Measurements from ENCODE around the gene PRKCQ. TPM values are rescaled to one million over a fixed set of nuclear protein-coding genes. Genes with fewer than 3 reads are reported as not detected.

The PRKCQ gene
- total RNA-seq, result 0.44 and 0.60 TPM in 2 replicates

DNA sequence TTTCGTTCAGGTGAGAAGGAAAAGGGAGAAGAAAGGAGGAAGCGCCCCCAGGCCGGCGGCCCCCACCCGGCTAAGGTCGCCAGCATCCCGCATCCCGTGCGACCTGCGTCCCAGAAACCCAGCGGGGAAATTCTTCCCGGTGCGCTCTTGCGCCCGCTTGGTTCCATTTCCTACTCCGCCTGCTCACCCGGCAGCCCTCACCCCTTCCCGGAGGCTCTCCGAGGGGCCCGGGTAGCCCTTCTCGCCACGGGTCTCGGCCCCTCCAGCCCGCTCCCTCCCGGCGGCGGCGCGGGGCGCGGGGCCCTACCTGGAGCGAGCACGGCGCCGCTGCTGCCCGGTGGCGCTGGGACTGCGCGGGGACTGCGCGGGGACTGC is at the start of gene PRKCQ:
Gene PRKCQ, minus strand, starts transcription at position 373 of the 375 bp plus-strand sequence. CDS start 65,141 bp downstream, outside the sequence.
- DNase-seq (ENCODE audit: low read depth in 2 of 2), result peak in 1 of 2 donors; percentile 4

DNA sequence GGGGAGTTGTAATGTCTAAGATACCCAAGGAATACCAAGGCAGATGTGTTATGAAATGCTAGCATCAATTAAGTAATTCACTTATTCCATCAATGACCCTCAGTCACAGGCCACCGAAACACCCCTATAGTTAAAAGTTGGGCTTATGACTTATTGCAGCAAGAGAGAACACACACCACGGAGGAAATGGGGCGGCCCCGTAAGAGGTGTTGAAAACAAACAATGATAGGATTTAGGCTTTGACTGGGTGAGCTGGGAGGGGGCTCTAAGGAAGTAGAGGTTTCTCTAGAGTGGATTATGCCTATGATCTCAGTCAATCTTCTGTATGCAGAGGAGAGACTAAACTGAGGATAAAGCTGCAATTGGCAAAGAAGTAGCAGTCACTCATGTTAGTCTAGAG is 45.4 kb upstream of the PRKCQ start:
- no peak for DNase-seq (ENCODE audit: low read depth in 2 of 2)

DNA sequence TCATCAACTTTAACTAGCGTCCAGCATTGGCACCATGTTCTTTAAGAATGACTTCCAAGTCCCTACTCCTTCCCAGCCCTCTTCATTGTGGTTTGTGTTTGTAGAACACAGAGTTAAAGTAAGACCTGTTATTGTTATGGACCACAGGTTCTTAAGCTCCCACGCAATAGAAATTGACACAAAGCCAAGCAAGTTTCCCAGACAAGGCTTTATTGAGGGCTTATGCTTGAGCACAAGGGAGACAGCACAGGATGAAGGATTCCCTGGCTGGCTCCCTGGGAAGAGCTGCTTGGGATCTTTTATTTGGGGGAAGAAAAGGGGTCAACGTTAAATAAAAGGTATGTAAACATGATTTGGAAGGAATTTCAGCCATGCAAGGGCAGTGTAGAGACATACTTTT is 44.3 kb upstream of the PRKCQ start:
- no peak for DNase-seq (ENCODE audit: low read depth in 2 of 2)

DNA sequence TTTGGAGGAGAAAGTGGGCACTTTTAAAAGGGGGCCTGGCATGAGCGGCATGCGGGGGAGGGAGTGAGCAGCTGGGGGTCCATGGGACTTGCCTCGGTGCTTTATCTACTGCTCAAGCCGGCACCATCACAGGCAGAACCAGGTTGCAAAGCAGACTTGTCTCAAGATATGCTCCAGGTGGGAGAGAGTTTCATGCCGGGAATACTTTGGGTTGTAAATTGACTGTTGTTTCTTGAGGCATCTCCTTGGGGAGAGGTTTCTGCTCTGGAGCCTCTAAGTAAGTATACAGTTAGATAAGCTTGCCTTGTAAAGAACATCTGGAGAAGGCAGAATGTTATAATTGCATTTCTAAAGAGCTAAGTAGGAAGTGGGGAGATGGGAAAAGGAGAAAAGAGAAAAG is 42.8 kb upstream of the PRKCQ start:
- no peak for DNase-seq (ENCODE audit: low read depth in 2 of 2)

DNA sequence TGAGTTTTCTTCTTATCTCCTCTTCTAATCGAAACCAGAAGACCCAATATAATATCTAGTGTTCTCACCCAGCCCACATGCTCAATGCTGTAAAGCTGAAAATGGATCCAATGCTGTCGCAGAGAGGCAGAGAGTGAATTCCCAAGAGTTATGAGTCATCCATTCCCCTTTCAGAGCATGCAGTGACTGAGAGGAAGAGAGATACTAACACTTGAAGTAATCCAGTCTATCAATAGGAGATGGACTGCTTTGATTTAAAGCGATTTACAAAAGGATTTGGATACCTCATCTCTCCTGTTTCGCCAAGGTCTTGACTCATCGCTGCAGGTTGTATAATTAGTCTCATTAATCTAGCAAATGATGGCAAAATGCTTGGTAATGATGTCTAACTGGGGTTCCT is 41.5 kb upstream of the PRKCQ start:
- DNase-seq (ENCODE audit: low read depth in 2 of 2), result no peak

DNA sequence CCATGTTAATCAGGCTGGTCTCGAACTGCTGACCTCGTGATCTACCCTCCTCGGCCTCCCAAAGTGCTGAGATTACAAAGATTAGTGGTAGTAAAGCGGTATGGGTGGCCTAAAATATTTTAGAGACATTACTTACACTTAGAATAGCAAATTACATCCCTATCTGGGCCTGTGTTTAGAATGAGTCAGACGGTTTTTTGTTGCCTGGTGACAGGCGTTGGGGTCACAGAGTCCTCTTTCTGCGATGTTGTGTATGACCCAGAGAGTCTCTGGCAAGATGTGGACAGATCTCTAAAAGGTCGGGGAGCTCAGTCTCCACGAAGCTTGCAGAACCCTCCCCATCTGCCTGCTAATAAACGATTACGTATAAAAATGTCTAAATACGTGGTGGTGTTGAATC is 39.6 kb upstream of the PRKCQ start:
- no peak for DNase-seq (ENCODE audit: low read depth in 2 of 2)

DNA sequence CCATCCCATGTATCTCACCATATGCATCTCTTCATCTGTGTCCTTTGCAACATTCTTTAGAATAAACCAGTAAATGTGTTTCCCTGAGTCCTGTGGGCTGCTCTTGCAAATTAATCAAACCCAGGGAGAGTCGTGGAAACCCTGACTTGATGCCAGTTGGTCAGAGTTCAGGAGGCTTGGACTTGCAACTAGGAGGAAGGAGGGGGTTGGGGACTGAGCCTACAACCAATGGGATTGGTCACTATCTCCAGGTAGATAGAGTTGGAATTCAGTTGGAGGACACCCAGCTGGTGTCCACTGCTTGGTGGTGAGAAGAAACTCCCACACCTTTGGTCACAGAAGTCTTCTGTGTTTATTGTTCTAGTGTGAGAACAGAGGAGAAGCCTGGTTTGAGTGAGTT is 38.3 kb upstream of the PRKCQ start:
- DNase-seq (ENCODE audit: low read depth in 2 of 2), result no peak

DNA sequence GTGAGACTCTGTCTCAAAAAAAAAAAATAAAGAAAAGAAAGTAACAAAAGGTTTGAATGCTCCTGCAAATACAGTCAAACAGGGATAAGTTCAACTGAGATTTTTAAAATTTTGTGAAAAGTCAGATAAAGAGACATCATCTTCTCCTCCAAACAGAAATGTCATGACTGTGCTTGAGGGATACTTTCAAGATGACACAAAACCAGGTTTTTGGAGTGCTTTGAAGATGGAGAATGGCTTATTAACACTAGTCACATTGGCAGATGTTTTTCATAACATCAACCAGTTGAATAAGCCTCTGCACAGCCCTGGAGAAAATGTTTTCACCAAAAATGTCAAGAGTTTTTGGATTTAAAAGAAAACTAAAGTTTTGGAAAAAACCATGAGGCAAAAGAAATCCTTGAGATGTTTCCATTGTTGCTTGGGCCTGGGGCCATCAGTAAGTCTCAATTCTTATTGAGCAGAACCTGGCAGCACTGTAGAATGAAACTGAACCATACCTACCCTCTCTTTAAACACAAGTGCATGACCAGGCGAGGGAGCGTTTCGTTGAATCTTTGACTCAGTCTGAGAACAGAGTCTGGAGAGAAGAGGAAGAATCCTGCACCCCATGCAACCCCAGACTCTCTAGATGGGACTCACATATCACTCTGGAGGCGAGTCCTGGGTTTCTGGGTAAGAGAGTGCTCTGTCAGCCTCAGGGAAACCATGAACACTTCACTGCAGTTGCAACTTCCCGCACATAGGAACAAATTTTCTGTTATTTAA is 37.4 kb upstream of the PRKCQ start:
- no peak for DNase-seq (ENCODE audit: low read depth in 2 of 2)

DNA sequence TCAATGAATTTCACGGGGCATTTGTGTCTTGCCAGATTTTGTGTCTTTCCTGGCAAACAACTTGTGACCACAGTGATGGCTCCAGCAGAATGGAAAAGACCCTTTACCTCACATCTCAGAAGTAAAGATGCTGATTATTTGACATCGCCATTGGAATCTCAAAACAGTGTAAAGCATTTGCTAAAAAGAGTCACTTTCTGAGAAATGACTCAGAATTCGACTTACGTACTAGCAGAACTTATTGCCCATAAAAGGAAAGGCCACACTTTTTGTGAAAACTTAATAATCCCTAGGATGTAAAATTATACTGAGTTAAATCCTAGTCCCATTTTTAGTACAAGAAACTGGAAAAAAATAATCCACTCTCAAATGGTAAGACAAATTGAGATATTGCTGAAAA is 35.9 kb upstream of the PRKCQ start:
- DNase-seq (ENCODE audit: low read depth in 2 of 2), result no peak

DNA sequence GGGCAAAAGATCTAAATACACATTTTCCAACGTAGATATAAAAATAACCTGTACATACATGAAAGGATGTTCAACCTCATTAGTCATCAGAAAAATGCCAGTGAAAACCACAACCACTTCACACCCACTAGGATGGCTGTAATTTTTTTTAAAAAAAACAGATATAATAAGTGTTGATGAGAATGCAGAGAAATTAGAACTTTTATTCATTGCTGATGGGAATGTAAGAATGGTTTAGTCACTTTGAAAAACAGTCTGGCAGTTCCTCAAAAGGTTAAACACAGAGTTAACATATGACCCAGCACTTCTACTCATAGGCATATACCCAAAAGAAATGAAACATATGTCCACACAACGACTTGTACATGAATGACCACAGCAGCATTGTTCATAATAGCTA is 32.3 kb upstream of the PRKCQ start:
- no peak for DNase-seq (ENCODE audit: low read depth in 2 of 2)

DNA sequence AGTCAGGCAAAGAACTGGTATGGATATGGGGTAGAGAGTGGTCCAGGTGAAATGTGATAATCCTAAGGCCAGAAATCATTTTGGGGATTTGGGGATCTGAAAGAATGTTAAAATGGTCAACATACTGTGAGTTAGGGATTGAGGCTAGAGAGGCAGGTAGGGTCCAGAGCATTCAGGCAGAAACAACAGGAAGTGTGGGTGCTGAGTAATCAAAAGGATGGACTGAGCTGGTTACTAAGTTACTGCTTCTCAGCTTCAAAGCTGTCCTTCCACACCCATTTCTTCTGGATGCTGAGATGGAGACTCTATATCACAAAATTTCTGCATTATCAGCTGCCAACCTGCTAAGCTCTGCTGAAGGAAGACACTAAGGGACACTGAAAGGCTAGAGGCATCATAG is 30.6 kb upstream of the PRKCQ start:
- DNase-seq (ENCODE audit: low read depth in 2 of 2), result no peak

DNA sequence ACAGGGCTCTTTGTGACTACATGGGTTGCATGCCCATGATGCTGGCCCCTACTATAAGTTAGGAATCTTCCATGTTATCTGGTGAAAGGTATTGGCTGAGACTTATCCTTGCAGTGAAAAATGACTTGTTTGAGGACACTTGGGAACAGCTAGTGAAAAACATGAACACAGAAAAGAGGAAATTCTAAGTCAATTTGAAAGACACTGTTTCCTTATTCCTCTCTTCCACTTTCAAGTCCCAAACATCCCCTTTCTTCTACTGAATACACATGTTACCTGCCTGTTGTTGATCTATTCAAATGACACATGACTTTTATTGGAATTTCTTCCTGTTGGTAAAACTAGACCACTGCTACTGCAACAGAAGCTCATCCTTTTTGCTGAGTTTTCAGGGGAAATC is 29.5 kb upstream of the PRKCQ start:
- no peak for DNase-seq (ENCODE audit: low read depth in 2 of 2)

DNA sequence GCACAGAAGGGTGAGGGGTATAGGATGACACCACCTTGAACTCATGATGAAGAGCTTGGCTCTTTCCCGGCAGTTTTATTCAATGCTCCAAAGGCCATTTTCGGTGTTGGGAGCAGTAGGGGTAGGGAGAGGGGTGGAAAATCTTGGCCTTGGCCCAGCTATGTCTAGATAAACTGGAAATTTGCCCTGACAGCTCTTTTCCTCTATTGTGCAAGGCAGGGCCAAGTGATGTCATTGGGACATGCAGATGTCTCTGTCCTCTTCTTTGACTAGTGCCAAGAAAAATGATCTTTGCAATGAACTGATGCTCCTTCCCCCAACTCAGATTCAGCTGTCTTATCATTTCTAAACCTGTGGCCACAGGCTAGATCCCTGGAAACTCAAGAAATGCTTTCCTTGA is 27.7 kb upstream of the PRKCQ start:
- DNase-seq (ENCODE audit: low read depth in 2 of 2), result peak in 1 of 2 donors; percentile 55

DNA sequence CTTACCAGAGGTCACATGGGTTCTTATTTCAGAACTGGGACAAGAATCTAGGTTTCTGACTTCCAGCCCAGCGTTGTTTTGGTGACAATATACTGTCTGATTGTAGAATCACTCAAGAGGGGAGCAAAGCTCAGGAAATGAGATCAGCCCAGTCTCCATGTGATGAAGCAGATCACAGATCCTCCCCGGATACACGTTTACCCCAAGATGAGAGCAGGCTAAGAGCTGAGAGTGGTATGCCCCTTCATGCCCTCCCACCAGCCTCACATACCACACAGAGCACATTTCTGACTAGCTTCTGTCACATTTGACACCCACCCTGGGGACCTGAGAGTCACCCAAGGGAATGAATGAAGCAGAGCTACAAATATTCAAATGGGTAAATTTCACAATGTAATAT is 27.1 kb upstream of the PRKCQ start:
- DNase-seq (ENCODE audit: low read depth in 2 of 2), result no peak

DNA sequence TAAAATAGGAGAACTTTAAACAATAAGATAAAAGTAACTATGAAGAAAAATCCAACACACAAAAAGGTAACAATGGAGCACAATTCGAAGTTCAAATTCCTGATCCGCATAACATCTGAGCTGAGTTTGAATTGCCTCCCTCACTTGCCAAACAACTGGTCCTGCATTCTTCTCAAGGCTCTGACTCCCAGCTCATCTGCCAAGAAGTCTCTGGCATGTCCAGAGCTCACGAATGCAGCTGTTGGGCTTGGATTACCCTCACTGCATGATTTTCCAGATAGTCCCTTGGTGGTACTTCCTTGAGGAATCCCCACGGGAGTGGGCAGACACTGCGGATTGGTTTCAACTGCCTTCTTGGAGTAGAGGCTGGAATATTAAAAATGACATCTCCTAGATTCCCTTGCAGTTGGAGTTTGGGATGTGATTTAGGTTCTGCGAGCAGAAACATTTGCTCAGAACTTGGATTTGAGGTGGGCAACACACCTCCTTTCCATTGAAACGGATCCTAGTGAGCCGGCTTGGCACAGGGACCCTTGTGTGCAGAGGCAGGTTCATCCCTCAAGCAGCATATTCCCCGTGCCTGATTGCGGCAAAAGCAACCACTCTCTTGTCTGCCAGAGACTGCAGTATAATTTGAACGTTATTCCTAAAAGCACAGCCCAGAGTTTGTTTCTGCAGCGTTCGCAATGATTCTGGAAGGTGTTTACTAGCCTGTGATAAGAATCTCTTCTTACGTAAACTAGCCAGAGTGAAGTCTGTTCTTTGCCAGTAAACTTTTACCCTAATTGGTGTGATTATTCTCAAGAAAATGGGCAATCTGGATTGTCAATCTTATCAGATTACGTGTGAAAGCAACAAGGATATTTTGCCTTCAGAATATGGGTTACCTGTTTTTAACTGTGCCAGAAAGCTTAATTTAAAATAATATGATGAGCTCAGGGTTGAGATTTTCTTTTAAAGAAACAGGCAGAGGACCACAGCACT is 23.4 kb upstream of the PRKCQ start:
- no peak for DNase-seq (ENCODE audit: low read depth in 2 of 2)

DNA sequence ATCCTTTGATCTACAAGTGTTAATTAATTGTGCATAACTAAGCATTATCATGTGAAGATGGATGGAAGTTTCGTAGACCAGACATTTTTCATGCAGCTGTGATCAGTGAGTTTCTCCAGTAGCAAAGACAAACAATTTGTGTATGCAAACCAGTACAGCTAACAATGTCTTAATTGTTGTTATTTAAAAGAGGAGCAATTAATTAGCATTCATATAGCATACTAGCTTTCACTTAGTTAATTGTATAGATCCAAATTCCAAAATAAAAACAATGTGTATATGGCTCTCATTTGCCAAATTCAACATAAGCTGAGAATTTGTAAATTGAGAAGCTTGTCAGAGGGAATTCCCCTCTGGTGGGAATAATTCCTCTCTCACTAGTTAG is 22.6 kb upstream of the PRKCQ start:
- no peak for DNase-seq (ENCODE audit: low read depth in 2 of 2)

DNA sequence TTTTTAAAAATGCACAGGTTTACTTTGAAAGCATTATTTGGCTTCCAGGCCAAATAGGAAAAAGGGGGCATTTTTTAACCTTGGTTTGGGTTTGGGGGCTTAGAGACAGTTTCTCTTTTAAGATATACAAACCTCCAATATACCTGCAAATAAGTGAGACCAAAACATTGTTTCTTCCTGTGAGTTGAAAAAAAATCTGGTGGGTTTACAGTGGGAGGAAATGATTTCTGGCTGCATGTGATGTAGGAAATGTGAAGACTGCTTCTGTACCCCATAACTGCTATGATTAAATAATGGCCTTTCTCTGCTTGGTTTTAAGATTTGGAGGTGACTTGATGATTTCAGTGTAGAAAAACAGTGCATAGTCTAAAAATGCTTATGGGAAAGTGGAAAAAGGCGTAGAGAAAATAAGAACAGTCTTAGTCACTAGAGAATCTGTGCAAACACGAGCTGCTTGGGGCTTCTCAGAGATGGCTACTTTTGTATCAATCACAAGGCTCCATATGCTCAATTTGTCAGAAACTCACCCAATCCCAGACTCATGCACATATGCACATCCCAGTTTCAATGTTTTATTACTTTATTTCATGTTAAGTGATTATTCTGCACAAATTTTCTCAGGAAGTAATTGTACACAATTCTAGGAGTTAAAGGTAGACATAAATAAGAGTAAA is 22.1 kb upstream of the PRKCQ start:
- DNase-seq (ENCODE audit: low read depth in 2 of 2), result no peak

DNA sequence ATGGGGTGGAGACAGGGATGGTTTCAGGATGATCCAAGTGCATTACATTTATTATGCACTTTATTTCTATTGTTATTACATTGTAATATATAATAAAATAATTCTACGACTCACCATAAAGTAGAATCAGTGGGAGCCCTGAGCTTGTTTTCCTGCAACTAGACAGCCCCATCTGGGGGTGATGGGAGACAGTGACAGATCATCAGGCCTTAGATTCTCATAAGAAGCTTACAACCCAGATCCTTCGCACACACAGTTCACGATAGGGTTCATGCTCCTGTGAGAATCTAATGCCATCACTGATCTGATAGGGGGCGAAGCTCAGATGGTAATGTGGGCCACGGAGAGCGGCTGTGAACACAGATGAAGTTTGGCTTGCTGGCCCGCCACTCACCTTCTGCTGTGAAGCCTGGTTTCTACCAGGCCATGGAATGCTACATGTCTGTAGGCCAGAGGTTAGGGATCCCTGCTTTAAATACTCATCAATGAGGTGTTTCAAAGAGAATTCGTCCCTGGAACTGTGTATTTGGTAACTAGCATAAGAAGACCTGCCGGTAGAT is 21.2 kb upstream of the PRKCQ start:
- no peak for DNase-seq (ENCODE audit: low read depth in 2 of 2)

DNA sequence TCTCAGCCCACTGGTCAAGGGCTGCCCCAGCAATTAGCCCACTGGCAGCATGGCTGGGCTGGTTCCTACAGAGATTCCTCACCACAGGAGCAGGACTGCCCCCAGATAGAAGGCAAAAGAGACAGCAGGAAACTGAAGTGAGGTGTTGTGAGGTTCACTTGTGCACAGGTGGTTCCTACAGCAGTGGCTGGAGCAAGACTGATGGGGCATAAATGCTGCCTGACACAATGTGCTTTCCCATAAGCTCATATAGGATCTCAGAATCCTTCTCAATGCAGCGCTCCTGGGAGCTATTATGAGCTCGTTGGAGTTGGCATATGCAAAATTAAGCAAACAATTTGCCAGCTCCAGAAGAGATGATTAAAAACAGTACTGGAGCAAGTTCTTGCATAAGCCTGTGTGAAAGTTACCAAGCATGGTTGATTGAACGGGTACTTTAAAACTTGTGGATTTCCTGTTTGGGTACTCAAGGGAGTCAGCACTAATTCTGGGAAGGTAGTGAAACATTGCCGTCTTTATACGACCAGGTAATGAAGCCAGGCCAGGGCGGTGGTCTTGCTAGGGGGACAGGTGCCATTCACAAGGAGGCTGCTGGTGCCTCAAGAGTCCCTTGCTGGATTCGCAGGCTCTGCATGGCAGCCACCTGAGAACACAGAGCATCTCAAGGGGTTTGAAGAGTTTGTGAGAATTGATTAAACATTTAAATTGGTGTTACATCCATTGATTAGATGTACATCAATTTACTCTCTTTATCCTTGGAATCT is 20.3 kb upstream of the PRKCQ start:
- no peak for DNase-seq (ENCODE audit: low read depth in 2 of 2)

DNA sequence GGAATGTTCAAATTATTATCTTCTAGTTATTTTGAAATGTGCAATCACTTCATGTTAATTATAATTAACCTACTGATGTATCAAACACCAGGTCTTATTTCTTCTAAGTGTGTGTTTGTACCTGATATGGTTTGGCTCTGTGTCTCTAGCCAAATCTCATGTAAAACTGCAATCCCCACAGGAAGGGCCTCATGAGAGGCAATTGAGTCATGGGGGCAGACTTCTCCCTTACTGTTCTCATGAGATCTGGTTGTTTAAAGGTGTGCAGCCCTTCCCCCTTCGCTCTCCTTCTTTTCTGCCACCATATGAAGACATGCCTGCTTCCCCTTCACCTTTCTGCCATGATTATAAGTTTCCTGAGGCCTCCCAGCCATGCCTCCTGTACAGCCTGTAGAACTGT is 18.6 kb upstream of the PRKCQ start:
- no peak for DNase-seq (ENCODE audit: low read depth in 2 of 2)

DNA sequence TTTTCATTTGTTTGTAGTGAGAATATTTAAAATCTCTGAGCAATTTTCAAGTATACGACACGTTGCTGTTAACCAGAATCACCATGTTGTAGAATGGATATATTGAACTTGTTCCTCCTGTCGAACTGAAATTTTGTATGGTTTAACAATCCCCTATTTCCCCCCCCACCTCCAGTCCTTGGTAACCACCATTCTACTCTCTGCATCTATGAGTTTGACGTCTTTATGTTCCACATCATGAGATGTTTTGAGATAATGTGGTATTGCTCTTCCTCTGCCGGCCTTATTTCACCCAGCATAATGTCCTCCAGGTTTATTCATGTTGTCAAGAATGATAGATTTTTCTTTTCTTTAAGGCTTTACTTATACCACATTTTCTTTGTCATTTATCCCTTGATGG is 17.4 kb upstream of the PRKCQ start:
- no peak for DNase-seq (ENCODE audit: low read depth in 2 of 2)
